Forelimb muscle (tissue), 1 donor: ENCODE data around the gene SPARCL1. TPM values are rescaled to one million over a fixed set of nuclear protein-coding genes. Genes with fewer than 3 reads are reported as not detected.
"Not testable (repeated sequence)": the region's sequence is repeated elsewhere in the genome, so short reads cannot be mapped to it uniquely, and the experiment has no call there.

Source experiments
- DNase-seq: peaks from one replicate; pipeline ENCODE4 v3.0.0-alpha.2; 2013; ENCODE audit warnings: low read depth
- polyA plus RNA-seq: library from polyadenylated mRNA; unstranded; fragments of 120-200 nt; gene quantifications from one replicate; pipeline ENCODE4 v1.2.1, GENCODE V29; 2013; ENCODE audit not compliant: insufficient read length

SPARCL1 gene
- polyA plus RNA-seq, 1 donor: 224 TPM

GRCh38 chr4:87502580-87503238, 26.5 kb downstream of the SPARCL1 start:
- no peak for DNase-seq

- DNase-seq: no peak
Observed at GRCh38 chr4:87500092-87500462, 29.1 kb downstream of the SPARCL1 start.

DNA sequence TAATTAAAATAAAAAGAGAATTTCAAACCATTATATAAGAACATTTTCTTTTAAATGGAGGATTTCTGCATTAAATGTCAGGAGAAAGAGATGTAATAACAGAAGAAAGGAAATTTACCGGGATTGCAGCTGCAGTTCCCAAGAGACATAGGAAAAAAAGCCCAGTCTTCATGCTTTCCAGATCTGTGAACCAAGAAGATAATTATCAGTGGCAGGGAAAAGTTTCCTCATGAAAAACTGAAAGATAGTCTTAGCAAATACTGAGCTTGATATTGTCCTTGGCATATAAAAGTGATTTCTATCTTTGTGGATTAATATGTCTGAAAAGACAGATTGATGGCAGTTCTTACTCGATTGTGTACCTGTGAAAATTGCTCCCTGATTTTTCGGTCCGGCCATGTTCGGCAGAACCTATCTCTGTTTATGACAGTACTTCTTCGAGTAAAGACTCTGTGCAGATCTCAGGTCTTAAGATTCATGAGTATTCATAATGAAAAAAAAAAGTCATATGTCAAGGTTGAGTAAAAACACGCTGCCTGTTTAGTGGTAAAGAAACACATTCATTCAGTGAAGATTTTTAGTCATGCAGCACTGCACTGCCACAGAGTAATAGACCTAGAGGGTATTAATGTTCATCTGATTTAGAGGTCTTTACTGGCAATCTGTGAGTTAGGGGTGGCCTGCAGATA, 29.6 kb downstream of the SPARCL1 start:
- DNase-seq: no peak

- peak; percentile 76 for DNase-seq
Observed at GRCh38 chr4:87498446-87498900, 30.7 kb downstream of the SPARCL1 start.

DNA sequence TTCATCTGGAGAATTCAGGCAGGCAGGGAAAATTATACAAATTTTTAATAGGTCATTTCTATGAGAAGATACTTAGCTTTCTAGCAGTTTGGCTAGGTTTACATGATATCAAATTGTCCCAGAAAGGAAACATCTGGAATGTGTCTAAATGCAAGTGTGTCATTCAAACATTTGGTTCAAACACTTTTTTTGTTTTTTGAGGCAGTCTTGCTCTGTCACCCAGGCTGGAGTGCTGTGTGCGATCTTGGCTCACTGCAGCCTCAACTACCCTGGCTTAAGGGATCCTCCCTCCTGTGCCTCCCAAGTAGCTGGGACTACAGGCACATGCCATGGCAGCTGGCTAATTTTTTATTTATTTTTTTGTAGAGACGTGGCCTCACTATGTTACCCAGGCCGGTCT, 31.6 kb downstream of the SPARCL1 start:
- DNase-seq: no peak

DNA sequence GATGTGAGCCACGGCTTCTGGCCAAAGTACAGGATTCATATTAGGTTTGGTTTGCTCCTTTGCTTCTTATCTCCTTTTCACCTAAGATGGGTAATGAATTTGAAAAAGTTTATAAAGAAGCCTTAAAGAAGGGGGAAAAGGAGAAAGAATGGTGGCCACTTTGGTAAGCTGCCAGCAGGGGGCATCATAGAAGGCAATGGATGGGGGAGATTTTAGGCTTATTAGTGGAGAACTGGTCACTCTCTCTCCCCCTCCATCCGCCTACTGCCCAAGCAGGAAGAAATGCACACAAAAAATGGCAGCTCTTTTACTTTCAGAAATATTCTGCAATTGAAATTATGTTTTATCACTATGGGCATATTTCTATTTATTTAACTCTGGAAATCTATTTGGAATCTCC, 32.0 kb downstream of the SPARCL1 start:
- no peak for DNase-seq

DNA sequence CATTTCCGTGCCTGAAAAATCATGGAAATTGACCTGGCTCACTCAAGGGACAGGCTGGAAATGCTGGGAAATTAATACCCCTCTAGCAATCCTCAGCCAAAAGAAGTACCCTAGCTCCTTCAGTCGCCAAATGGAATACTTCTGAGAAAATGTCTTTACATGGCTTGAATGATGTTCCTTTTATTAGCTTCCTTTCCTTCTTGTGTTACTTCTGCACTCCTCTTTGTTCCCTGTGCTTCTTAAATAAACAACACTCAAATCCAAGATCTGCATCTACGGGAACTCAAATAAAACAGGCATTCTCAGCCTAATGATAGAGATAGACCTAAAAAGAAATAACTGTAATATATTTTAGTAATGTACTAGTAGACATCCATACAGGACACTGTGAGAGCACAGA, 36.1 kb downstream of the SPARCL1 start:
- no peak for DNase-seq

DNA sequence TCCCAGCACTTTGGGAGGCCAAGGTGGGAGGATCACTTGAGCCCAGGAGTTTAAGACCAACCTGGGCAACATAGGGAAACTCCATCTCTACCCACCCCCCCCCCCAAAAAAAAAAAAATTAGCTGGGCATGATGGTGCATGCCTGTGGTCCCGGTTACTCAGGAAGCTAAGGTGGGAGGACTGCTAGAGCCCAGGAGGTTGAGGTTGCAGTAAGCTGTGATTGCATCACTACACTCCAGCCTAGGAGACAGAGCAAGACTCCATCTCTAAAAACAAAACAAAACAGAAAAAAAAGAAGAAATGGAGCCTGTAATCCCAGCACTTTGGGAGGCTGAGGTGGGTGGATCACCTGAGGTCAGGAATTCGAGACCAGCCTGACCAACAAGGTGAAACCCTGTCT, 37.3 kb downstream of the SPARCL1 start:
- not testable (repeated sequence) for DNase-seq

DNA sequence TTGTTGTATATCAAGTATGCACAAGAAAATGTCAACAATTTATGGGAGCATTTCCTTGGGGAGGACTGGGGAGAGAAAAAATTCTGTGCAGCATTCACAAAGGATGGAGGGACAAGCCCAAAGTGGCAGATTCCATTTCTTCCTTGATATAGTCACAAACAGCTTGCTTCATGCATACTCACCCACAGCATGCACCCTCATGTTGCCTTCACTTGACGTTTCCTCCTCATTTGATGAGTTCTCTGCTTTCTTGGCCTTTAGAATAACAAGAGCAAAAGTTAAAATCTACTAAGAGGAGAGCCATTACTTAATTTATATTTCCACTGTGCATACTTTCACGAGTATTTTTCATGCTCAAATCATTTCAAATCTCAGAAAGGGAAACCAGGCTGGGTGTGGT, 37.7 kb downstream of the SPARCL1 start:
- DNase-seq: no peak

- no peak for DNase-seq
Observed at GRCh38 chr4:87490664-87491369, 38.4 kb downstream of the SPARCL1 start.

GRCh38 chr4:87489678-87490077, 39.5 kb downstream of the SPARCL1 start:
- no peak for DNase-seq

DNA sequence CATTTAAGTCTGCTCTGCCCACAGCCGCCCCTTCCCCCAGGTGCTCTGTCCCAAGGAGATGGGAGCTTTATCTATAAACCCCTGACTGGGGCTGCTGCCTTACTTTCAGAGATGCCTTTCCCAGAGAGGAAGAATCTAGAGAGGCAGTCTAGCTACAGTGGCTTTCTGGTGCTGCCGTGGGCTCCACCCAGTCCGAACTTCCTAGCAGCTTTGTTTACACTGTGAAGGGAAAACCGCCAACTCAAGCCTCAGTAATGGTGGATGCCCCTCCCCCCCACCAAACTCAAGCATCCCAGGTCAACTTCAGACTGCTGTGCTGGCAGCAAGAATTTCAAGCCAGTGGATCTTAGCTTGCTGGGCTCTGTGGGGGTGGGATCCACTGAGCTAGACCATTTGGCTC, 40.5 kb downstream of the SPARCL1 start:
- DNase-seq: not testable (repeated sequence)

- not testable (repeated sequence) for DNase-seq
Observed at GRCh38 chr4:87483247-87483646, 45.9 kb downstream of the SPARCL1 start.

- no peak for DNase-seq
Observed at GRCh38 chr4:87481377-87481776, 47.8 kb downstream of the SPARCL1 start.

DNA sequence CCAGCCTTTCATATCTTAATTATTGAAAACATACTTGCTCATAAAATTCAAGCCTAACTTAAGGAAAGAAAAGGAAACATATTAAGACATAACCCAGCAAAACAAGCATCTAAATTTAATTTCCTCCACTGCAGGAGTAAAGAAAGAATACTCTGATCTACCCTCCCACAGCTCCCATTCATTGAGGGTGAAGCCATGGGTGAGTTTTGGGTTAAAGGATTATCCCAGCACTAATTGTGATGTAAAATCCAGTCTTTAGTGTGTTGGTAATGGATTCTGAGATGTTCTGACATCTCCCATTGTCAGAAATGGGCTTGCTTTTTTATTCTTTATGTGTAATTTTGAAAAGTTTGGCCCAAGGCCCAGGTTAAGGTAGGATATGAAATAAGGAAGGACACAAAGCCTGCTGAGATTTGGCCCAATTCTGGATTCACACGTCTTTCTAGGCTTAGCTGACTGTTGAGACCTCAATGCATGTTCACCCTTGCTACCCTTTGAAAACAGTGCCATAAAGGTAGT, 50.4 kb downstream of the SPARCL1 start:
- no peak for DNase-seq

DNA sequence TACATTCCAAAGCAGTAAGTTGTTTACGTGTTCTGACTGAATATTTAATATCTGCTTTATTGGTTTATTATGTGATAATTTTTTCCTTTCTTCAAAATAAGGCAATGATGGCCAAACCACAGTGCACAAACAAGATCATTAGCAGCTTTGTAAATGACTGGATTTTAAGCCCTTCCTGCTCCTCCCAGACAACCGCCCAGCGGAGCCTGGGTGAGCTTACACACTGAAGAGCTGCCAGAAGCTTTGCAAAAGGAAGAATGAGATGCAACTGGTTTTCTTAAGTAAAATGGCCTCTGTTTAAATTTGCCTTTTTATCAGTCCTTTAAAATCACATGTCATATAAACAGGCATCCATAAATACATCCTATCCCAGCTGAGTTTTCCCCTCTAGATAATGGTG, 52.2 kb downstream of the SPARCL1 start:
- DNase-seq: no peak

GRCh38 chr4:87469390-87469789, 59.8 kb downstream of the SPARCL1 start:
- DNase-seq: no peak

GRCh38 chr4:87465739-87466366, 63.3 kb downstream of the SPARCL1 start:
- peak; percentile 22 for DNase-seq

- no peak for DNase-seq
Observed at GRCh38 chr4:87462102-87462501, 67.1 kb downstream of the SPARCL1 start.

DNA sequence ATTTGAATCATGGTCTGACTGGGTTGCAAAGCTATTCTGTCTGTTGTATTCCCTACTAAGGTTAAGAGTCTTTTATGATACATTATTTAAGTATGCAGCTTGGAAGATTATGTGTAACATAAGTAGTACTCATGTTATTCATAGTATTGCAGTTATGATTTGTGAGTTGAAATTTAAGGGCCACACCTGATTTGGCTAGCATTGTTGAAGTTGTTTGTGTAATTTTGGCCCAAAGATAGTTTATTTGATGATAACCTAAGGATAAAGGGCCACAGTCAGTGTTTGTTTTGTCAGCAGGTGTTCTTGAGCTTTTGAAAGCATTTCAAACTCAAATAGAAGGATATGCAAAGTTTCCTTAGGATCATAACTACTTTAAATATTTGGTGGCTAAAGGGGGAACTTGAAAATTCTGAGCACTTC, 67.9 kb downstream of the SPARCL1 start:
- no peak for DNase-seq

DNA sequence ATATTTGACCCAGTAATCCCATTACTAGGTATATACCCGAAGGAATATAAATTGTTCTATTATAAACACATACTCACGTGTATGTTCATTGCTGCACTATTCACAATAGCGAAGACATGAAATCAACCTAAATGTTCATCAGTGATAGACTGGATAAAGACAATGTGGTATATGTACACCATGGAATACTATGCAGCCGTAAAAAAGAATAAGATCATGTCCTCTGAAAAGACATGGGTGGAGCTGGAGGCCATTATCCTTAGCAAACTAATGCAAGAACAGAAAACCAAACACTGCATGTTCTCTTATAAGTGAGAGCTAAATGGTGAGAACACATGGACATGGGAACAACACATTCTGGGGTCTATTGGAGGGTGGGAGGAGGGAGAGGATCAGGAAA, 70.3 kb downstream of the SPARCL1 start:
- DNase-seq: no peak

GRCh38 chr4:87451537-87451936, 77.6 kb downstream of the SPARCL1 start:
- no peak for DNase-seq
